Measurements from ENCODE around the gene PRM3.

The PRM3 gene

DNA sequence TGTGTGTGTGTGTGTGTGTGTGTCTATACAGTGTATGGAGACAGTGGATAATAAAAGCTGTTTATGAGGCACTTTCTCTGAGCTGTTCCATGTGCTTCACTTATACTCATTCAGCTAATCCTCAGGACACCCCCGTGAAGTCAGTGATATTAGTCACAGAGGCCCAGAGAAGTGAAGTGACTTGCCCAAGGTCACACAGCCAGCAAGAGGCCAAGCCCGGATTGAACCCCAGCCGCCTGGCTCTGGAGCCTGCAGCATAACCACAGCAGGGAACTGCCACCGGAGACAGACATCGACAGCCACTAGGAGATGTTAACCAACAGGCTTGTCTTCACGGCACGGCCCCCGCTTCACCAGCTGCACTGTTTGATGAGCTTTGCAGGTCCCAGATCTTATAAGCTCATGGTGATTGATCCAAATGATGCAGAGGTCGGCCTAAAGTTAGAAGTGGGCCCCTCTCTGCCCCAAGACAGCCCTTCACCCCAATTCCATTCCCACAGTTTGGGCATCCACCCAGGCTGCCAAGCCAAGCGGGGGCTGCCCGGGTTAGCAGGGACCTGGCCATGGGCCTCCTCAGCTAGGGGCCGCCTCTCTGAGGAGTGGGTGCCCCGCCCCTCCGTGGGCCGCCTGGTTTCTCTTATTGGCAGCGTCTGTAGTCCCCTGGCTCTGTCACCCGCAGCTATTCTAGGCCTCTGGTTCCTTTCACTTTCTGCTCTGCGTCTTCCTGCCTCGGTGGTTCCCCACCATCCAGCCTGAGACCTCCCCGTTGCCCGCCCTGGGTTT lies 48.3 kb downstream of the PRM3 start:
- TF ChIP-seq CTCF (conservative IDR thresholded peaks at IDR 0.05; ENCODE audit: low read depth, low read length) = no peak
- no peak overlapping the region for H3K4me3 ChIP-seq (ENCODE audit: low read depth, low read length)
- DNase-seq (ENCODE audit: low read depth) = peak; percentile 41

GRCh38 chr16:11224096-11224893 lies 49.1 kb downstream of the PRM3 start:
- DNase-seq (ENCODE audit: low read depth) = no peak

More at GRCh38 chr16:11224096-11224893, 49.1 kb downstream of the PRM3 start:
- no peak for TF ChIP-seq CTCF (conservative IDR thresholded peaks at IDR 0.05; ENCODE audit: low read depth, low read length)
- no peak overlapping the region for H3K4me3 ChIP-seq (ENCODE audit: low read depth, low read length)
